Mesendoderm (in vitro differentiated cells): ENCODE results near the gene ST8SIA3.
A peak's percentile ranks its signal among the peaks of the same experiment; 100 is the strongest.

Experiments
- DNase-seq: peaks from one replicate; pipeline ENCODE4 v3.0.0; 2013
- H2AK5ac ChIP-seq: 2 replicates; pipeline ENCODE4 v1.6.1; 2013; ENCODE audit warnings: low read length, inconsistent platforms
- H2BK120ac ChIP-seq: 2 replicates; pipeline ENCODE4 v1.6.1; 2013; ENCODE audit warnings: low read depth, mild to moderate bottlenecking, low read length, moderate library complexity, mixed read lengths
- H2BK15ac ChIP-seq: replicated peaks from 2 replicates; pipeline ENCODE4 v1.6.1; 2013; ENCODE audit warnings: low read depth, mild to moderate bottlenecking, moderate library complexity
- H2BK5ac ChIP-seq: 2 replicates; pipeline ENCODE4 v1.6.1; 2013; ENCODE audit warnings: low read length, inconsistent platforms
- H3K18ac ChIP-seq: 2 replicates; pipeline ENCODE4 v1.6.1; 2013; ENCODE audit warnings: mild to moderate bottlenecking, low read length, mixed read lengths
- H3K23ac ChIP-seq: one replicate; pipeline ENCODE4 v1.6.1; 2013; ENCODE audit warnings: low read length
- H3K27ac ChIP-seq: 2 replicates; pipeline ENCODE4 v1.5.1; 2013; ENCODE audit warnings: low read depth, mild to moderate bottlenecking, inconsistent platforms, low read length, moderate library complexity
- H3K27me3 ChIP-seq: 2 replicates; pipeline ENCODE4 v1.6.1; 2013; ENCODE audit warnings: low read length, control low read depth, mild to moderate bottlenecking, inconsistent platforms; ENCODE audit not compliant: insufficient read depth, poor library complexity
- H3K36me3 ChIP-seq: 2 replicates; pipeline ENCODE4 v1.6.1; 2013; ENCODE audit warnings: low read length, inconsistent platforms; ENCODE audit not compliant: control insufficient read depth, insufficient read depth
- H3K4ac ChIP-seq: one replicate; pipeline ENCODE4 v1.6.1; 2013; ENCODE audit warnings: low read depth, mild to moderate bottlenecking, low read length, moderate library complexity
- H3K4me1 ChIP-seq: 2 replicates; pipeline ENCODE4 v1.6.1; 2013; ENCODE audit warnings: low read depth, low read length, inconsistent platforms; ENCODE audit not compliant: control insufficient read depth
- H3K4me2 ChIP-seq: 2 replicates; pipeline ENCODE4 v1.6.1; 2013; ENCODE audit warnings: low read length
- H3K4me3 ChIP-seq: 2 replicates; pipeline ENCODE4 v1.5.1; 2013; ENCODE audit warnings: mild to moderate bottlenecking, low read length
- H3K56ac ChIP-seq: one replicate; pipeline ENCODE4 v1.6.1; 2013; ENCODE audit warnings: low read length
- H3K79me1 ChIP-seq: 2 replicates; pipeline ENCODE4 v1.6.1; 2013; ENCODE audit warnings: low read length, inconsistent platforms
- H3K79me2 ChIP-seq: 2 replicates; pipeline ENCODE4 v1.6.1; 2013; ENCODE audit warnings: mild to moderate bottlenecking, low read length; ENCODE audit not compliant: control insufficient read depth, insufficient read depth
- H3K9ac ChIP-seq: 2 replicates; pipeline ENCODE4 v1.6.1; 2013; ENCODE audit warnings: low read length, inconsistent platforms
- H4K5ac ChIP-seq: one replicate; pipeline ENCODE4 v1.6.1; 2013; ENCODE audit warnings: low read length
- H4K8ac ChIP-seq: one replicate; pipeline ENCODE4 v1.6.1; 2013; ENCODE audit warnings: low read depth, mild to moderate bottlenecking, control low read depth, low read length, moderate library complexity
- WGBS: extraction: QIAGEN DNeasy Blood & Tissue Kit; methylation state at CpG from one replicate; pipeline ENCODE4 v1.1.7; 2013; ENCODE audit warnings: low lambda C conversion rate, missing lambda C conversion rate; ENCODE audit not compliant: insufficient coverage; ENCODE audit errors: extremely low coverage; 5-methylcytosine and 5-hydroxymethylcytosine counted together

ST8SIA3 gene

DNA sequence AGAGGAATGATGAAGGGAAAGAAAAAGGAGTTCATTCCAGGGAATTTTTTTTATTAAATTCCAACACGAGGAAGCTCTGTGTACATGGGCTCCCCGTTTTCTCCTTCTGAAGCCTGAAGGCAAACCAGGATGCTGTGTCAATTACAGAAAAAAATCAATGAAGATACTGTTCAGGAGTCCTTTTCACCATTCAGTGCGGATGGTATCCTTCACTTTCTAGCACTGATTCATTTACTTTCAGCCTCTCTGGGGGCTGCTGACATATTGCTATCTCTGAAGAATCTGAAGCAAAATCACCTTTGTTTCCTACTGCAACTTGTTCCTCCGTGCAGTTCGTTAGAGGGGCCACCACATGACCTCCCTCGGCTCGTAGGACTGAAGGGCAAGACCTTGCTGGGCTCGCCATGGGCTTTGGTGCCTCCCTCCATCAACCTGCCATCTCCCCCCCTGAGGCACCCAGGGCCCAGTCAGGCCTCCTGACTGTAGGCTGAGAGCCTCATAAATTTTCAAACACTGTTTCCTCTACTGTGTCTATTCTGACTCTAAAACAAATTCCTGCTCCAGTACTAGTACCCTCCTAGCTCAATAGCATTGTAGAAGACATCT, 25.5 kb upstream of the ST8SIA3 start:
- Histone ChIP-seq H3K4ac (peak overlapping the region; percentile 71), H2BK120ac (no peak overlapping the region), H3K36me3 (no peaks in the 10 kb centered on the region), H3K79me2 (no peaks in the 10 kb centered on the region), H4K5ac (no peak overlapping the region), H3K79me1 (no peaks in the 10 kb centered on the region), H2BK15ac (no peak overlapping the region), H2AK5ac (no peak overlapping the region), H3K27ac (no peak overlapping the region), H3K4me3 (no peak overlapping the region), H3K56ac (no peak overlapping the region), H3K4me2 (no peak overlapping the region), H2BK5ac (no peak overlapping the region), H3K9ac (no peak overlapping the region), H3K23ac (no peak overlapping the region), H4K8ac (no peak overlapping the region), H3K18ac (no peak overlapping the region), H3K4me1 (no peaks in the 10 kb centered on the region), H3K27me3 (no peaks in the 10 kb centered on the region)
- DNase-seq, result no peak
- WGBS, result no CpG with 5 or more reads among the region's 8 CpGs

GRCh38 chr18:57328665-57329064, 23.7 kb upstream of the ST8SIA3 start:
- H2BK15ac ChIP-seq, result no peak overlapping the region
- no CpG with 5 or more reads among the region's 3 CpGs for WGBS

GRCh38 chr18:57329856-57330255, 22.5 kb upstream of the ST8SIA3 start:
- Histone ChIP-seq H3K18ac (no peak overlapping the region), H2BK120ac (no peak overlapping the region), H4K8ac (no peak overlapping the region), H3K4ac (no peak overlapping the region), H3K36me3 (no peaks in the 10 kb centered on the region), H3K4me3 (no peak overlapping the region), H2BK15ac (no peak overlapping the region), H3K79me1 (no peaks in the 10 kb centered on the region), H3K23ac (no peak overlapping the region), H3K56ac (no peak overlapping the region), H4K5ac (no peak overlapping the region), H3K4me1 (no peaks in the 10 kb centered on the region), H3K27me3 (no peaks in the 10 kb centered on the region), H3K79me2 (no peaks in the 10 kb centered on the region), H2BK5ac (no peak overlapping the region), H2AK5ac (no peak overlapping the region), H3K9ac (no peak overlapping the region), H3K4me2 (no peak overlapping the region), H3K27ac (no peak overlapping the region)
- WGBS, result no CpG with 5 or more reads among the region's 5 CpGs
- DNase-seq, result peak; percentile 54

More at GRCh38 chr18:57328665-57329064, 23.7 kb upstream of the ST8SIA3 start:
- Histone ChIP-seq H3K56ac (no peak overlapping the region), H3K9ac (no peak overlapping the region), H3K36me3 (no peaks in the 10 kb centered on the region), H3K4me1 (no peaks in the 10 kb centered on the region), H3K79me2 (no peaks in the 10 kb centered on the region), H4K5ac (no peak overlapping the region), H3K23ac (no peak overlapping the region), H3K4me3 (no peak overlapping the region), H3K18ac (no peak overlapping the region), H3K4ac (no peak overlapping the region), H2BK120ac (no peak overlapping the region), H3K27me3 (no peaks in the 10 kb centered on the region), H4K8ac (no peak overlapping the region), H3K27ac (no peak overlapping the region), H3K79me1 (no peaks in the 10 kb centered on the region), H2AK5ac (no peak overlapping the region), H2BK5ac (no peak overlapping the region), H3K4me2 (no peak overlapping the region)
- no peak for DNase-seq

GRCh38 chr18:57331718-57332117, 20.6 kb upstream of the ST8SIA3 start:
- H3K36me3 ChIP-seq, result no peaks in the 10 kb centered on the region
- no peak overlapping the region for H4K5ac ChIP-seq
- H3K4me2 ChIP-seq, result no peak overlapping the region
- no peak overlapping the region for H2BK5ac ChIP-seq
- H3K23ac ChIP-seq, result no peak overlapping the region
- H3K79me2 ChIP-seq, result no peaks in the 10 kb centered on the region
- no peak overlapping the region for H3K56ac ChIP-seq
- no peaks in the 10 kb centered on the region for H3K27me3 ChIP-seq
- no CpG with 5 or more reads among the region's 2 CpGs for WGBS
- H2BK15ac ChIP-seq, result no peak overlapping the region
- H3K18ac ChIP-seq, result no peak overlapping the region
- H2AK5ac ChIP-seq, result no peak overlapping the region
- no peaks in the 10 kb centered on the region for H3K79me1 ChIP-seq
- no peak overlapping the region for H4K8ac ChIP-seq
- H3K4ac ChIP-seq, result no peak overlapping the region
- no peak for DNase-seq
- H3K27ac ChIP-seq, result no peak overlapping the region
- H3K4me1 ChIP-seq, result no peaks in the 10 kb centered on the region
- H2BK120ac ChIP-seq, result no peak overlapping the region
- H3K4me3 ChIP-seq, result no peak overlapping the region
- H3K9ac ChIP-seq, result no peak overlapping the region

DNA sequence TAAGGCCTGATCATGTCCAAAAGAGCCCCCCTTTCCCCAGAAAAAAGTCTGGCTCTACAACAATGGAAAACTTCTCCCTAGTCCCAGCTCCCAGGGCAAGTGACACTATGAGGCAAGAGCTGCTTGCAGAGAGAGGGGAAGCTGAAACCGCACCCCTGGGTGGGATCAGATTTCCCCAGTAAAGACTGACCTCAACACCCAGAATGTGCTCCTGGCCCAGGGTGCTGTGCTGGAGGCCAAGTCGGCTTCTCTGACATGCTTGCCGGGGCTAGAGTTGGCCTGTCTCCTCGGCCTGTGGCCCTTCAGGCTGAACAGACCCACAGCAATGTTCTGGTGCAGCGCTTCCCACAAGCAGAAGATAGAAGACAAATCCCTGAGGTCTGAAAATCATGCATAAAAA, 18.4 kb upstream of the ST8SIA3 start:
- H3K18ac ChIP-seq, result no peak overlapping the region
- H3K4ac ChIP-seq, result no peak overlapping the region
- no peak overlapping the region for H2BK15ac ChIP-seq
- H3K27me3 ChIP-seq, result no peaks in the 10 kb centered on the region
- no peak overlapping the region for H2BK120ac ChIP-seq
- H3K36me3 ChIP-seq, result no peaks in the 10 kb centered on the region
- no peaks in the 10 kb centered on the region for H3K4me1 ChIP-seq
- no peak overlapping the region for H3K23ac ChIP-seq
- no peak overlapping the region for H4K8ac ChIP-seq
- WGBS, result no CpG with 5 or more reads among the region's 5 CpGs
- no peak overlapping the region for H2BK5ac ChIP-seq
- H3K27ac ChIP-seq, result no peak overlapping the region
- no peak overlapping the region for H4K5ac ChIP-seq
- H3K4me2 ChIP-seq, result no peak overlapping the region
- H3K79me2 ChIP-seq, result no peaks in the 10 kb centered on the region
- no peak overlapping the region for H3K56ac ChIP-seq
- H3K4me3 ChIP-seq, result no peak overlapping the region
- no peak for DNase-seq
- H3K79me1 ChIP-seq, result no peaks in the 10 kb centered on the region
- no peak overlapping the region for H2AK5ac ChIP-seq
- H3K9ac ChIP-seq, result no peak overlapping the region

DNA sequence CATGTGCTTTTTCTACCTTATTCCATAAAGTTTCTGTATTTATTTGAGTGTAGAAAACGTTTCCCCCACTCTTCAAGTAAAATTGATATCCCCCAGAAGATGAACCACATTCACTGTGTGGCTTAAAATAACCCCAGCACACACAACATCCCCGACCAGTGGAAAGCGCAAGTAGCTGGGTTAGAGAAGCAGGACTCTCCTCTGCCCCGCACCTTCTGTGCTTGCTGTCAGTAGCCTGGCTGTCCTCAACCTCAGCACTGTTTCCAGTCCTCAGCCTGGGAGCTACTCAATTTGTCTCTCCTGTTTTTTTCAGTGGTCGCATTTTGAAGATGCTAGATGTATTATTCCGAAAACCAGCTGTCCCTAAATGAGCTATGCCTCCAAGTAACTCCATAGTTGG, 18.0 kb upstream of the ST8SIA3 start:
- Histone ChIP-seq H3K4ac (no peak overlapping the region), H3K27ac (no peak overlapping the region), H3K18ac (no peak overlapping the region), H3K4me2 (no peak overlapping the region), H3K4me1 (no peaks in the 10 kb centered on the region), H2BK15ac (no peak overlapping the region), H3K79me1 (no peaks in the 10 kb centered on the region), H3K4me3 (no peak overlapping the region), H2AK5ac (no peak overlapping the region), H3K56ac (no peak overlapping the region), H4K8ac (no peak overlapping the region), H2BK5ac (no peak overlapping the region), H4K5ac (no peak overlapping the region), H3K36me3 (no peaks in the 10 kb centered on the region), H2BK120ac (no peak overlapping the region), H3K9ac (no peak overlapping the region), H3K23ac (no peak overlapping the region), H3K27me3 (no peaks in the 10 kb centered on the region), H3K79me2 (no peaks in the 10 kb centered on the region)
- WGBS, result no CpG with 5 or more reads among the region's 6 CpGs
- no peak for DNase-seq
